GM21528 (cell line): Measurements from ENCODE around the gene PLEKHJ1.

Source experiments
- ATAC-seq: cut with Tn5 transposase; IDR thresholded peaks from one replicate; pipeline ENCODE4 v1.9.1; 2021; ENCODE audit warnings: mild to moderate bottlenecking, moderate library complexity; ENCODE audit not compliant: unreplicated experiment, low FRiP score

The PLEKHJ1 gene

GRCh38 chr19:2251106-2252054 is 15.3 kb upstream of the PLEKHJ1 start:
- no peak for ATAC-seq

DNA sequence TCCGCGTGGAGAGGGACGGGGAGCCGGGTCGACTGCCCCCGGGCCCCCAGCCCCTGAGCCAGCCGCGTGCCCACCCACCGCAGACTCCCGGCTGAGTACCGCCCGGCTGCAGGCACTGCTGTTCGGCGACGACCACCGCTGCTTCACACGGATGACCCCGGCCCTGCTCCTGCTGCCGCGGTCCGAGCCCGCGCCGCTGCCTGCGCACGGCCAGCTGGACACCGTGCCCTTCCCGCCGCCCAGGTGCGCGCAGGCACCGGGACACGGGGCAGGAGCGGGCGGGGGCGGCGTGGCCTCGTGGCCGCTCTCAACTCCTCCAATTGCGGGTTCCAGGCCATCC is 14.6 kb upstream of the PLEKHJ1 start:
- no peak for ATAC-seq

GRCh38 chr19:2249880-2250765 is 14.0 kb upstream of the PLEKHJ1 start:
- no peak for ATAC-seq

DNA sequence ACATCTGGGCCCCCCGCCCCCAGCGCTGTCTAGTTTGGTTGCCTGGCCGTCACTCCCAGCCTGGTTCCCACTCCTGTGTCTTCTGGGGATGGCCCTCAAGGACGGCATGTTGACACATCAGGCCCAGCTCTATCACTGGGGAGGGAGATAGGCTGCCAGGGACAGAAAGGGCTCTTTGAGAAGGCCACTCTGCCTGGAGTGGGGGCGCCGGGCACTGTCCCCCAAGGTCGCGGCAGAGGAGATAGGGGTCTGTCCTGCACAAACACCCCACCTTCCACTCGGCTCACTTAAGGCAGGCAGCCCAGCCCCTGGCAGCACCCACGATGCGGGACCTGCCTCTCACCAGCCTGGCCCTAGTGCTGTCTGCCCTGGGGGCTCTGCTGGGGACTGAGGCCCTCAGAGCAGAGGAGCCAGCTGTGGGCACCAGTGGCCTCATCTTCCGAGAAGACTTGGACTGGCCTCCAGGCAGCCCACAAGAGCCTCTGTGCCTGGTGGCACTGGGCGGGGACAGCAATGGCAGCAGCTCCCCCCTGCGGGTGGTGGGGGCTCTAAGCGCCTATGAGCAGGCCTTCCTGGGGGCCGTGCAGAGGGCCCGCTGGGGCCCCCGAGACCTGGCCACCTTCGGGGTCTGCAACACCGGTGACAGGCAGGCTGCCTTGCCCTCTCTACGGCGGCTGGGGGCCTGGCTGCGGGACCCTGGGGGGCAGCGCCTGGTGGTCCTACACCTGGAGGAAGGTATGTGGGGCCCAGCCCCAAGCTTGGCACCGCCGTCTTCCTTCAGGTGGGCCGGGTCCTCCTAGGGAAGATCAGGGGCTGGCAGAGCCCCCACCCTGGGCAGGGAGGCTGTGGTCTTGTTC is 13.1 kb upstream of the PLEKHJ1 start, which contains the start of gene AMH:
Gene AMH (plus strand): TSS at position 314 of the 857 bp plus-strand sequence. CDS start 10 bp downstream, at position 324.
- no peak for ATAC-seq

DNA sequence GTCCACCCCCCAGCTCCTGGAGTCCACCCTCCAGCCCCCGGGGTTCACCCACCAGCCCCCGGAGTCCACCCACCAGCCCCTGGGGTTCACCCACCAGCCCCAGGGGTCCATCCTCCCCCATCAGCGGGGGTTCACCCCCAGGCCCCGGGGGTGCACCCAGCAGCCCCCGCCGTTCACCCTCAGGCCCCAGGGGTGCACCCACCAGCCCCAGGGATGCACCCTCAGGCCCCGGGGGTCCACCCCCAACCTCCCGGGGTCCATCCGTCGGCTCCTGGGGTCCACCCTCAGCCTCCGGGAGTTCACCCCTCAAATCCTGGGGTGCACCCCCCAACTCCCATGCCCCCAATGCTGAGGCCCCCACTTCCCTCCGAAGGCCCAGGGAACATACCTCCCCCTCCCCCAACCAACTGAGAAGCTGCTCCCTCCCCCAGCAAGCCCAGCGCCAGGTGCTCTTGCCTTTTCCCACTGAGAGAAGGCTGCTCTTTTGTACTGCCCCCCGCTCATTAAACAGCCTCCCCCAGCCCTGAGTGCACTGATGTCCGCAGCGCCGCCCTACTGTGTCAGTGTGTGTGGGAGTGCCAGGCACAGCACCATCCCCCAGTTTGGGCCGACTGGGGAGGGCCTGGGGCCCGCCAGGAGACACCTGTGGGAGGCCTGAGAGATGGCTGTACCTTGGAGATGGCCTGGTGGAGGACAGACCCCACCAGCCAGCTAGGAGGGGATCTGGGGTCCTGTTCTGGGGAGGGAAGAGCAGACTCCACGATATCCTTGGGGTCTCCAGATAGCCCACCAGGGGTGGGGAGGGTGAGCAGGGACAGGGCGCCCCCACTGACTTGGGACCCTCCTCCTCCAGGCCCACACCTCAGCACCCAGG is 12.2 kb upstream of the PLEKHJ1 start:
- no peak for ATAC-seq

GRCh38 chr19:2247433-2248101 is 11.4 kb upstream of the PLEKHJ1 start:
- ATAC-seq: no peak

DNA sequence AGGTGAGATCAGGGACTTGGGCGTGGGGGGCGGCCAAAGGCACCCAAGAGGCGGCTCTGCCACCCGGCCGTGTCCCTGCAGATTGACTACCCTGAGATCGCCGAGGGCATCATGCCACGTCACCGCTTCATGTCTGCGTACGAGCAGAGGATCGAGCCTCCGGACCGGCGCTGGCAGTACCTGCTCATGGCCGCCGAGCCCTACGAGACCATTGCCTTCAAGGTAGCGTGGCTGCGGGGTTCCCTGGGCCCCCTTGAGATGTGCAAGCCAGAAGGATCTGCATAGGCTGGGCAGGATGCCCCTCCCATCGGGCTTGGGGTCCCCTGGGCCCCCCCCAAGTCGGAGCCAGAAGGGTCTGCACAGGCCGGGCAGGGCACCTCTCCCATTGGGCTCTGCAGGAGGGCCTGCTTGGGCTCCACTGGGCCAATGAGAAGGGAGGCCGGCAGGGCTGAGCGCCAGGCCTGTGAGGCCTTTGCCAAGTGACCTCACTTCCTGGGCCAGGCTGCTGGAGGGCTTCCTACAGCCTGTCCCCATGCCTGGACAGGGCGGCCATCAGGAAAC is 10.8 kb upstream of the PLEKHJ1 start:
- ATAC-seq: no peak

DNA sequence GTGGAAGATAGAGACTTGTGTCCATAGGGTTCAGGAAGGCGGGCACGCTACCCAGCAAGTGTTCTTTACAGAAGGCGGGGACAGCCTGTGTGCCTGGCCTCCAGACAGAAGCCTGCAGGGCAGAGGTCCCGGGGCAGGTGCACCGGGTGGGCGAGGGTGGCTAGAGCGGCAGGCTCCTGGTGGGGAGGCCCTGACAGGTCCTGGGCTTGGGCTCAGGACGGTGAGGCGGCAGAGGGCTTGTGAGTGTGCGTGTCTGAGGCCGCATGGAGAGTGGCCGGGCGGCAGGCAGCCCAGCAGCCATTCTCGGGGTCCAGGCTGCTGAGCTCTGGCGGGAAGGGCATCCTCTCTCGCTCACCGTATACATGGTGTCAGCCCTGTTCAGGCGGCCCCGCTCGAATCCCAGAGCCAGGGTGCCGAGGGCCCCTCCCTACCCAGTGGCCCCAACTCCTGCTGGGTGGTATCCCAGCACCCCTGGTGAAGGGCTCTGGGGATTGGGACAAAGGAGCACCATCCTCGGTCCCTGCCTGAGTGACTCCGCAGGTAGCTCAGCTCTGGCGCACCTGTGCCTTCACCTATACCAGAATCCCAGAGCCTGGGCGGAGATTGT is 10.0 kb upstream of the PLEKHJ1 start:
- no peak for ATAC-seq

GRCh38 chr19:2245273-2245672 is 9.1 kb upstream of the PLEKHJ1 start:
- no peak for ATAC-seq

GRCh38 chr19:2244486-2244885 is 8.4 kb upstream of the PLEKHJ1 start:
- no peak for ATAC-seq

DNA sequence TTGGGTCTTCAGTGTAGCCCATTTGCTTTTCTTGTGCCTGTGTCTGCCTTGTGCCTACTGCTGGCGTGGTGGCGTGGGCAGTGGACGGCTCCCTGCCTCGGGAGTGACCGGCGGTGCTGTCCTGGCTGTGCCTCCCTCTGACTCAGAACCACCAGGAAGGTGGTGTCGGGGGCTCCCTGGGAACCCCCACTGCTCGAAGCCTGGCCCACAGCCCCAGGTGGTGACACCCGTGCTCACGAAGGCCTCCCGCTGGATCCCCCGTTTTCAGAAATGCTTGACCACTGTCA is 7.9 kb upstream of the PLEKHJ1 start:
- ATAC-seq: no peak

- ATAC-seq: no peak
These were observed 7.4 kb upstream of the PLEKHJ1 start for GRCh38 chr19:2243274-2244124.

DNA sequence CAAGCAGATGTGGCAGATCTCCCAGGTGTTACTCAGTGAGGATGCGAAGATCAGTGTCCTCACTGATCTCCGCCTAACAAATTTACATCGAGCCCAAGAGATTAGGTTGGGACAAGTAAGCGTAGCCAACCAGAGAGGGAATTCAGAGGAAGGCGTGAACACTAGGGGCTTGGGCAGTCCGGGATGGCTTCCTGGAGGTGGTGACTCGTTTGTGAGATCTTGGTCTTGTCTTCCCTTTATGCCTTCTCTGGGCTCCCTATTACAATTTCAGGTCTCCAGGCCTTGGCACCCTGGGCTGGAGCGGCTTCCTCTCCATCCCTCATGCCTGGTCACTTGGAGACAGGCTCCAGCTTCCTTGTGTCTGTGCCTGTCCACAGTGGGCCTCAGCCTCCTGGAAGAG is 6.7 kb upstream of the PLEKHJ1 start:
- no peak for ATAC-seq

DNA sequence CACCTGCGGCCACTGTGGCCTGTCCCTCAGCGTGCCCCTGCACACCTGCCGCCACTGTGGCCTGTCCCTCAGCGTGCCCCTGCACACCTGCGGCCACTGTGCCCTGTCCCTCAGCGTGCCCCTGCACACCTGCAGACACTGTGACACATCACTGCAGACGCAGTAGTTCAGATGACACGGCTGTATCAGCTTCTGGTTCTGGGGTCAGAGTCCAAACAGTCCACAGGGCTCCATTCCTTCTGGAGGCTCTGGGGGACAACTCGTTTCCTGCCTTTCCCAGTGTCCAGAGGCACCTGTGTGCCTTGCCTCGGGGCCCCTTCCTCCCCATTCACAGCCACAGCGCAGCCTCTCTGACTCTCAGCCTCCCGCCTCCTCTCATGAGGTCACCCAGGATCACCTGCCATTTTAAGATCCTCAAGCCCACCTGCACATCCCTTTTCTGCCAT is 6.0 kb upstream of the PLEKHJ1 start:
- no peak for ATAC-seq

DNA sequence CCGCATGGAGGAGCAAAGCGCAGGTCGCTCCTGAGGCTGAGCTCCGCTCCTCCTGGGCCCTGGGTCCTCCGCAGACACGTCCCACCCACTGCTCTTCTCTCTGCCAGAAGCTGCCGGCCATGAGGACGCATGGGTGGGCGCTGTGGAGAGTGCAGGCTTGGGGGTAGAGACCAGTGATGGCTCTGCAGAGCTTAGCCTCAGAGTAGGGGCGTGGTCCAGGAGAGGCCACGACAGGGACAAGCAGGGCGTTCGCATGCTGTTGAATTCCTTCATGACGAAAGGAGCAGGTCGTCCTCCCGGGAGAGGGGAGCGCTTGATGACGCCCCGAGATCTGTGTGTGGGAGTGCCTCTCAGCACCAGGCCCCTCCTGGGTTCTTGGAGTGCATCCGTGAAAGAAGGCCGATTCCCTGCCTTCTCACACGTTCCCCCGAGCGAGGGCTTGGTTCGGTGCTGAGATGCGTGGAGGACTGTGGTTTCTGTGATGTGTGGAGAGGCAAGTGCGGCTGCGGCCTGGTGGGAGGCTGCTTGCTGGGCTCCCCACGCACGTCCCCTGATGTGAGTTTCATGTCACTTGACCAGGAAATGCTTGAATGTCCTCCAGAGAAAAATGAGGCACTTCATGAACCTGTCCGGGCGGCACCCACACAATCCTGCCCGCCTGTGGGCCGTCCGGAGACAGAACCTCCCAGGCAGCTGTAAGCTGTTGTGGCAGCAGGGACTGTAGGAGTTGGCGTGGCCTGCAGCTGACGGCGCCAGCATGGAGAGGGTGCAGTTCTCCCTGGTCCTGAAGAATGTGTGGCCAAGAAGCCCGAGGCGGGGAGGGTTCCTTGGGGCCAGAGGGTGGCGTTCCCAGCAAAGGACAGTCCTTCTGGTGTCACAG is 5.0 kb upstream of the PLEKHJ1 start:
- no peak for ATAC-seq
